Measurements from ENCODE around the gene SOX18.

The SOX18 gene

DNA sequence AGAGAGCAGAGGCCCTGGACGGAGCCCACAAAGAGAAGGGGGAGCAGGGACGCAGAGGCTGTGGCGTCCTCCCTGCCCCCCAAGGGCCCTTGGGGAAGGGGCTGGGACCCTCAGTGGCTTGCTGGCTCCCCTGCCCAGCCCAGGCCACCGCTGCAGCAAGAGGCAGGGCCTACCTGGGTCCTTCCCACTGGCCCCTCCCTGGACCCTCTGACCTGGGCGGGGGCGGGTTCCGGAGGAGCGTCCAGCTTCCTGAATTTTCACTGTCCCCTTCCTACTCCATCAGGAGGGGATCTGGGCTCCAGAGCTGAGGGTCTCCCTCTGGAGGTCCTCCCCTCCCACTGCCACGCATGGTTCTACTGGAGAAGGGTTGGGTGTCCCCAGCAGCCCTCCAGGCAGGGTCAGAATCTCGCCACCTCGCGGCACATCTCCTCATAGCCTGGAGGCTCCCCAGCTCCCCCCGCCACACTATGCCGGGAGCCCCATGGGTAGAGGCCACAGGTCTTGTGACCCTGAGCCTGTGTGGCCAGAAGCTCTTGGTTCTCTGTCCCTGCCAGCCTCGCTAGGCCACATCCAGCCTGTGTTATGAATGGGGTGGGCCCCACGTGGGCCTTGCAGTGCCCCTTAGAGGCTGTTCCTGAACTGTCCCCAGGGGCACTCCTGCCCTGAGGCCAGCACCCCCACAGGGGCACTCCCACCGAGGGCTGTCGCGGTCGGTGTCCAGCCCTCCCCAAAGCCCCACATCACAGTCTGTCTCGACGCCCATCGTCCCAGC, 1.0 kb upstream of the SOX18 start:
- peaks cover 0 to 4% (median 0%) of the 10 kb centered on the region in 4 experiments for H3K36me3 ChIP-seq (ENCODE audit: control insufficient read depth in 4 of 4, insufficient read depth in 4 of 4, low read length in 3 of 4)
- H3K9me3 ChIP-seq (ENCODE audit: control extremely low read depth in 1 of 5, control insufficient read depth in 4 of 5, insufficient read depth in 2 of 5, low read depth in 1 of 5, low read length in 4 of 5) = no peaks in the 10 kb centered on the region
- H3K4me1 ChIP-seq (ENCODE audit: control extremely low read depth in 1 of 4, control insufficient read depth in 4 of 4, insufficient read depth in 4 of 4, low read length in 3 of 4) = peaks cover 2 to 89% (median 67%) of the 10 kb centered on the region in 4 experiments
- DNase-seq = peak in 1 of 3 donors; percentile 46
- ChIA-PET POLR2A (no interaction called here), CTCF (interaction anchor here (1.1 to 15.2 kb wide), 5 partner anchors 12 to 58 kb away, joined by 3 to 187 read pairs (median 5); partner anchors contain the start of genes C20orf204 and NPBWR2)
- H3K4me3 ChIP-seq (ENCODE audit: control insufficient read depth in 1 of 7, extremely low read depth in 1 of 7, insufficient read depth in 4 of 7, low read depth in 2 of 7, low read length in 6 of 7) = peak overlapping the region in 5 of 7 experiments; percentile 20 to 67 (median 50)
- H3K27ac ChIP-seq (ENCODE audit: insufficient read depth in 1 of 2, low read depth in 1 of 2, low read length in 2 of 2, poor library complexity in 1 of 2, severe bottlenecking in 2 of 2) = peak overlapping the region in 1 of 2 experiments; percentile 61
- WGBS (ENCODE audit: insufficient coverage) = 52% methylated on average over 15 of the region's 23 CpGs
- H3K27me3 ChIP-seq (replicated peaks in 2 of 5; ENCODE audit: control insufficient read depth in 4 of 5, insufficient read depth in 5 of 5, low read length in 4 of 5) = peaks cover 0 to 30% (median 0%) of the 10 kb centered on the region in 5 experiments

DNA sequence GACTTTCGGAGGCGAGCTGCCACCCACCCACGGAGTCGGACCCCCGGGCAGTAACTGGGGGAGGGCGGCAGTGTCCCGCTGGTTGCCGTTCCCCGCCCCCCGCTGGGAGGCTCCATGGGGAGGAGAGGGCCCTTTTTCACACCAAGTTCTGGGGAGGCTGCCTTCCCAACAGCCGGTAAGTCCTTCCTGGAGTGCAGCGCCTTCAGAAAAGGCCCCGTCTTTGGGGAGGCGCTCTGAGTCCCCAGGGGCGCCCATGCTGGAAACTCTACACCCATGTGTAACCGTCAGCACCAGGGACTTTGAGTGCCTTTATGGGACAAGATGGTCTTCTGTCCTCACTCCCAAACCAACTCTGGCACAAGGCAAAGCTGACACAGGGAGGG, 430 bp upstream of the SOX18 start:
- Histone ChIP-seq H3K27me3 (replicated peaks in 2 of 5; ENCODE audit: control insufficient read depth in 4 of 5, insufficient read depth in 5 of 5, low read length in 4 of 5) (peaks cover 0 to 30% (median 0%) of the 10 kb centered on the region in 5 experiments), H3K36me3 (ENCODE audit: control insufficient read depth in 4 of 4, insufficient read depth in 4 of 4, low read length in 3 of 4) (peaks cover 0 to 4% (median 0%) of the 10 kb centered on the region in 4 experiments)

DNA sequence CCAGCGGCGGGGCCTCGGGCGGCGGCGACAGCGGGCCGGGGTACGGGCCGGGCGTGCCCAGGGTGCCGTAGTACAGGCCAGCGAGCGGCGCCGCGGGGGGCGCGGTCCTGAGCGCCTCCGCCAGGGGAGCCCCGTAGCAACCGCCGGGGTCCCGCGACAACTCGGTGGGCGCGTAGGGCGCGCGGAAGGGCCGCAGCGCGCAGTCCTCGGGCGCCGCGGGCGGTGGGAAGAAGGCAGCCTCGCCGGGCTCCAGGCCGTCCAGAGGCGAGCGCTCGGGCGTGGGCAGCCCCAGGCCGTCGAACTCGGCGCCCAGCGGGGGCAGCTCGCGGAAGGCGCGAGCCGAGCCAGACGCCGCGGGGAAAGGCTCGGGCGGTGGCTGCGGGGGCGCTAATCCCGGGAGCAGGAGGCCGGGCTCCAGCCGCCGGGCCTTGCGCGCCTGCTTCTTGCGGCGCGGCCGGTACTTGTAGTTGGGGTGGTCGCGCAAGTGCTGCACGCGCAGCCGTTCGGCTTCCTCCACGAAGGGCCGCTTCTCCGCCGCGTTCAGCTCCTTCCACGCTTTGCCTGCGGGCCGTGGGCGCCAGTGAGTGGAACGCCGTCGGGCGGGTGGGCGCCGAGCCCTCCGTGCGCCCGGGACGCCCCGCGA, 916 bp downstream of the SOX18 start:
- CTCF ChIA-PET = interaction anchor here (15.2 kb wide), 1 partner anchor 10 kb away, joined by 187 read pairs; the partner anchor contains the start of gene C20orf204

More for the DNA sequence above, 430 bp upstream of the SOX18 start:
- WGBS (ENCODE audit: insufficient coverage) = 8% methylated on average over 13 of the region's 16 CpGs
- Histone ChIP-seq H3K4me1 (ENCODE audit: control extremely low read depth in 1 of 4, control insufficient read depth in 4 of 4, insufficient read depth in 4 of 4, low read length in 3 of 4) (peaks cover 2 to 89% (median 65%) of the 10 kb centered on the region in 4 experiments), H3K4me3 (ENCODE audit: control insufficient read depth in 1 of 7, extremely low read depth in 1 of 7, insufficient read depth in 4 of 7, low read depth in 2 of 7, low read length in 6 of 7) (peak overlapping the region in 5 of 7 experiments; percentile 20 to 67 (median 50)), H3K27ac (ENCODE audit: insufficient read depth in 1 of 2, low read depth in 1 of 2, low read length in 2 of 2, poor library complexity in 1 of 2, severe bottlenecking in 2 of 2) (peak overlapping the region in 1 of 2 experiments; percentile 61), H3K9me3 (ENCODE audit: control extremely low read depth in 1 of 5, control insufficient read depth in 4 of 5, insufficient read depth in 2 of 5, low read depth in 1 of 5, low read length in 4 of 5) (no peaks in the 10 kb centered on the region)
- ChIA-PET POLR2A (interaction anchor here (0.6 kb wide), 1 partner anchor 11 kb away, joined by 3 read pairs; no protein-coding TSS in a partner anchor), CTCF (interaction anchor here (1.1 to 15.2 kb wide), 5 partner anchors 11 to 58 kb away, joined by 3 to 187 read pairs (median 5); partner anchors contain the start of genes C20orf204 and NPBWR2)
- no peak for DNase-seq

DNA sequence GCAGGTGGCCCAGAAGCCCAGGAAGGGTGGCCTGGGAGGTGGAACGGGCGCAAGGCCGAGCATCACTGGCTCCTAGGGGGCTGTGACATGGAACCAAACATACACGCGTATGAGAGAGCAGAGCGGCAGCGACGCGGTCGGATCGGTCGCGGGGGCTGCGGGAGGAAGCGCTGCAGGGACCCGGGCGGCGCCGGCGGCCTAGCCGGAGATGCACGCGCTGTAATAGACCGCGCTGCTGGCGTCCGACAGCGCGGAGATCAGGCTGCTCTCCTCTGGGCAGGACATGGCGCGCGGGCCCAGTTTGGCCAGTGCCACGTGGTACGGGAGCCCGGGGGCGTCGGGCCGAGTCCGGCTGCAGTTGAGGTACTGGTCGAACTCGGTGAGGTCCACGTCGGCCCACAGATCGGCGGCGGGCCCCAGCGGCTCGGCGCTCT, 1.5 kb downstream of the SOX18 start:
- POLR2A ChIA-PET = no interaction called here

More for the DNA sequence above, 916 bp downstream of the SOX18 start:
- H3K36me3 ChIP-seq (ENCODE audit: control insufficient read depth in 4 of 4, insufficient read depth in 4 of 4, low read length in 3 of 4) = peaks cover 0 to 4% (median 0%) of the 10 kb centered on the region in 4 experiments
- H3K9me3 ChIP-seq (ENCODE audit: control extremely low read depth in 1 of 5, control insufficient read depth in 4 of 5, insufficient read depth in 2 of 5, low read depth in 1 of 5, low read length in 4 of 5) = no peaks in the 10 kb centered on the region
- DNase-seq = peak in 1 of 3 donors; percentile 41
- H3K4me1 ChIP-seq (ENCODE audit: control extremely low read depth in 1 of 4, control insufficient read depth in 4 of 4, insufficient read depth in 4 of 4, low read length in 3 of 4) = peaks cover 0 to 81% (median 58%) of the 10 kb centered on the region in 4 experiments
- H3K27me3 ChIP-seq (replicated peaks in 2 of 5; ENCODE audit: control insufficient read depth in 4 of 5, insufficient read depth in 5 of 5, low read length in 4 of 5) = peaks cover 0 to 30% (median 0%) of the 10 kb centered on the region in 5 experiments
- no peak overlapping the region for H3K27ac ChIP-seq (ENCODE audit: insufficient read depth in 1 of 2, low read depth in 1 of 2, low read length in 2 of 2, poor library complexity in 1 of 2, severe bottlenecking in 2 of 2)
- POLR2A ChIA-PET = no interaction called here
- peak overlapping the region in 4 of 7 experiments; percentile 28 to 61 (median 41) for H3K4me3 ChIP-seq (ENCODE audit: control insufficient read depth in 1 of 7, extremely low read depth in 1 of 7, insufficient read depth in 4 of 7, low read depth in 2 of 7, low read length in 6 of 7)
- 17% methylated on average over 74 of the region's 101 CpGs for WGBS (ENCODE audit: insufficient coverage)

DNA sequence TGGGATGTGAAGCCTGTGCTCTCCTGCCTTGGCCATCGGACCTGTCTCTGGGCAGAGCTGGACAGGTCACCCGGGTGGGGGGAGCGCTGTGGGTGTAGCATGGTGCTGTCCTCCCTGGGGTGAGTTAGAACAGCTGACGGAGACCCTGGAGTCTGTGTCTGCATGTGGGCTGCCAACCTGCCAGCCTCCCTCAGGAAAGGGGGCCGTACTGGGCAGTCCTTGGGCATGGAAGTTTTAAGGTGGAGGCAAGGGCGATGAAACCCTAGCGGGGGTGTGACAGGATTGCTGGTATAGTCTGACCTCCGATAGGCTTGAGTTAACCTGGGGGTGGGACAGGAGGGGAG, 2.4 kb downstream of the SOX18 start:
- peaks cover 0 to 71% (median 50%) of the 10 kb centered on the region in 4 experiments for H3K4me1 ChIP-seq (ENCODE audit: control extremely low read depth in 1 of 4, control insufficient read depth in 4 of 4, insufficient read depth in 4 of 4, low read length in 3 of 4)
- CTCF ChIA-PET = no interaction called here
- peaks cover 0 to 4% (median 0%) of the 10 kb centered on the region in 4 experiments for H3K36me3 ChIP-seq (ENCODE audit: control insufficient read depth in 4 of 4, insufficient read depth in 4 of 4, low read length in 3 of 4)
- no peak overlapping the region for H3K27ac ChIP-seq (ENCODE audit: insufficient read depth in 1 of 2, low read depth in 1 of 2, low read length in 2 of 2, poor library complexity in 1 of 2, severe bottlenecking in 2 of 2)
- peaks cover 0 to 30% (median 0%) of the 10 kb centered on the region in 5 experiments for H3K27me3 ChIP-seq (replicated peaks in 2 of 5; ENCODE audit: control insufficient read depth in 4 of 5, insufficient read depth in 5 of 5, low read length in 4 of 5)
- H3K4me3 ChIP-seq (ENCODE audit: control insufficient read depth in 1 of 7, extremely low read depth in 1 of 7, insufficient read depth in 4 of 7, low read depth in 2 of 7, low read length in 6 of 7) = no peak overlapping the region
- no peaks in the 10 kb centered on the region for H3K9me3 ChIP-seq (ENCODE audit: control extremely low read depth in 1 of 5, control insufficient read depth in 4 of 5, insufficient read depth in 2 of 5, low read depth in 1 of 5, low read length in 4 of 5)
- no peak for DNase-seq
- WGBS (ENCODE audit: insufficient coverage) = 96% methylated on average over 5 of the region's 8 CpGs
- POLR2A ChIA-PET = no interaction called here

More for the DNA sequence above, 1.5 kb downstream of the SOX18 start:
- peak overlapping the region in 3 of 7 experiments; percentile 16 to 51 (median 31) for H3K4me3 ChIP-seq (ENCODE audit: control insufficient read depth in 1 of 7, extremely low read depth in 1 of 7, insufficient read depth in 4 of 7, low read depth in 2 of 7, low read length in 6 of 7)
- H3K27me3 ChIP-seq (replicated peaks in 2 of 5; ENCODE audit: control insufficient read depth in 4 of 5, insufficient read depth in 5 of 5, low read length in 4 of 5) = peaks cover 0 to 30% (median 0%) of the 10 kb centered on the region in 5 experiments
- peaks cover 0 to 4% (median 0%) of the 10 kb centered on the region in 4 experiments for H3K36me3 ChIP-seq (ENCODE audit: control insufficient read depth in 4 of 4, insufficient read depth in 4 of 4, low read length in 3 of 4)
- H3K27ac ChIP-seq (ENCODE audit: insufficient read depth in 1 of 2, low read depth in 1 of 2, low read length in 2 of 2, poor library complexity in 1 of 2, severe bottlenecking in 2 of 2) = no peak overlapping the region
- H3K4me1 ChIP-seq (ENCODE audit: control extremely low read depth in 1 of 4, control insufficient read depth in 4 of 4, insufficient read depth in 4 of 4, low read length in 3 of 4) = peaks cover 0 to 76% (median 53%) of the 10 kb centered on the region in 4 experiments
- peak in 2 of 3 donors; percentile 42 to 58 for DNase-seq
- WGBS (ENCODE audit: insufficient coverage) = 46% methylated on average over 39 of the region's 49 CpGs
- CTCF ChIA-PET = interaction anchor here (15.2 kb wide), 1 partner anchor 9 kb away, joined by 187 read pairs; the partner anchor contains the start of gene C20orf204
- H3K9me3 ChIP-seq (ENCODE audit: control extremely low read depth in 1 of 5, control insufficient read depth in 4 of 5, insufficient read depth in 2 of 5, low read depth in 1 of 5, low read length in 4 of 5) = no peaks in the 10 kb centered on the region

DNA sequence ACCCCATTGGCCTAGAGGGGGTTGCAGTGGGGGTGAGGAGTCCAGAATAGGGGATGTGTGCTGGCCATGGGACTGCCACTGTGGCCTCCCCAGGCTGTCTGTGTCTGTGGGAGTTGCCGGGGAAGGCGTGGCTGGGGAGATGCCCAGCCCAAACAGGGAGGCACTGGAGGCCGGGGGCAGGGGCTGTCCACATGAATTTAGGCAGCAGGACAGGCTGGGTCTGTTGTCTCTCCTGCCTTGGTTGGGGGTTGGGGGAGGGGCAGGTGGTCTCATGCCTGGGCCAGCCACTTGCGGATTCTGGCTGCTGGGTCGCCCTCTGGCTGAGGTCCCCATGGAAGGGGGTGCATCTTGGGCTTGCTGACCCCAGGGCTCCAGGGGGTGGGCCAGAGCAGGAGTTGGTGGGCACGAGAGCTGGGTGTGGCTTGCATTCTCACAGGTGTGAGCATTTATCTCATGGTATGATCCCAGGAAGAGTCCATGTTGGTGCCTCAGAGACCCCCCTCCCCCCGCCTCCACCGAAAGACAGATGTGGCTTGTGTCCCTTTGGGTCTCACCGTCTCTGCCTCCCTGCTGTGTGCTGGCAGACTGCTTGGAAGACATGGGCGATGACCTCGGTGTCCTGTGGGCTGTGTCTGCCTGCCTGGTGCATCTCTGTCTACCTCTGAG, 4.0 kb downstream of the SOX18 start:
- H3K27ac ChIP-seq (ENCODE audit: insufficient read depth in 1 of 2, low read depth in 1 of 2, low read length in 2 of 2, poor library complexity in 1 of 2, severe bottlenecking in 2 of 2) = no peak overlapping the region
- peaks cover 0 to 26% (median 0%) of the 10 kb centered on the region in 5 experiments for H3K27me3 ChIP-seq (replicated peaks in 2 of 5; ENCODE audit: control insufficient read depth in 4 of 5, insufficient read depth in 5 of 5, low read length in 4 of 5)
- no peak overlapping the region for H3K4me3 ChIP-seq (ENCODE audit: control insufficient read depth in 1 of 7, extremely low read depth in 1 of 7, insufficient read depth in 4 of 7, low read depth in 2 of 7, low read length in 6 of 7)
- DNase-seq = peak in 1 of 3 donors; percentile 0
- 91% methylated on average over 10 of the region's 11 CpGs for WGBS (ENCODE audit: insufficient coverage)
- no peaks in the 10 kb centered on the region for H3K9me3 ChIP-seq (ENCODE audit: control extremely low read depth in 1 of 5, control insufficient read depth in 4 of 5, insufficient read depth in 2 of 5, low read depth in 1 of 5, low read length in 4 of 5)
- ChIA-PET CTCF (interaction anchor here (0.9 to 2.0 kb wide), 5 partner anchors 8 to 73 kb away, joined by 3 to 14 read pairs (median 4); partner anchors contain the start of gene LKAAEAR1), POLR2A (no interaction called here)
- peaks cover 0 to 4% (median 0%) of the 10 kb centered on the region in 4 experiments for H3K36me3 ChIP-seq (ENCODE audit: control insufficient read depth in 4 of 4, insufficient read depth in 4 of 4, low read length in 3 of 4)
- peaks cover 4 to 71% (median 56%) of the 10 kb centered on the region in 4 experiments for H3K4me1 ChIP-seq (ENCODE audit: control extremely low read depth in 1 of 4, control insufficient read depth in 4 of 4, insufficient read depth in 4 of 4, low read length in 3 of 4)

Measured in common myeloid progenitor, CD34-positive (primary cell).